K562 (cell line): Measurements from ENCODE around the gene DUSP9. TPM values are rescaled to one million over a fixed set of nuclear protein-coding genes. Genes with fewer than 3 reads are reported as not detected.

ENCODE experiments used
- HDGF ChIP-seq: fragments of 450-650 bp; IDR thresholded peaks from 2 replicates; pipeline ENCODE4 v1.6.1; 2016
- MTA2 ChIP-seq: fragments of 450-650 bp; IDR thresholded peaks from 2 replicates; pipeline ENCODE4 v1.6.1; 2016; ENCODE audit warnings: low read depth
- POLR2A ChIP-seq: fragments of 450-650 bp; conservative IDR thresholded peaks from 2 replicates; pipeline ENCODE4 v1.6.1; 2016
- POLR2AphosphoS5 ChIP-seq: IDR thresholded peaks from 2 replicates; pipeline ENCODE4 v1.6.1; 2011; ENCODE audit warnings: mild to moderate bottlenecking, low read depth, low read length, moderate library complexity; ENCODE audit not compliant: control insufficient read depth, insufficient read depth
- SAP30 ChIP-seq: fragments of 200-600 bp; sonication (generic); IDR thresholded peaks from 2 replicates; pipeline ENCODE4 v1.6.1; 2012; ENCODE audit warnings: borderline replicate concordance, low read depth, mild to moderate bottlenecking, moderate library complexity, low read length, control low read depth, inconsistent platforms; ENCODE audit not compliant: insufficient read depth, poor library complexity, severe bottlenecking
- SUPT5H ChIP-seq: fragments of 450-650 bp; IDR thresholded peaks from 2 replicates; pipeline ENCODE4 v1.6.1; 2016
- ZBTB8A ChIP-seq: fragments of 450-650 bp; IDR thresholded peaks from 2 replicates; pipeline ENCODE4 v1.6.1; 2018; ENCODE audit warnings: mild to moderate bottlenecking, moderate library complexity; ENCODE audit not compliant: partially characterized antibody
- polyA plus RNA-seq, 8 experiments: library from polyadenylated mRNA; depleted of rRNA in 4 of 8; stranded (reverse) in 5 of 8; unstranded in 3 of 8; fragments of >200 nt; fragmentation: Nextera tagmentation in 2 of 8; fragmentation: Illumina TruSeq in 1 of 8; extraction: Ambion mirVana in 2 of 8; extraction: Trizol in 1 of 8; gene quantifications; 2 replicates each; pipeline versions ENCODE4 v1.2.1 to v1.2.3, GENCODE V29; 2011 to 2014; ENCODE audit warnings: inconsistent platforms in 1 of 8, missing spikeins in 1 of 8
- total RNA-seq, 7 experiments: library from RNA; depleted of rRNA in 6 of 7; stranded (reverse); fragments of >200 nt in 6 of 7; fragmentation: Illumina TruSeq in 2 of 7; extraction: Trizol in 2 of 7; gene quantifications; 2 replicates each; pipeline versions ENCODE4 v1.2.1 to v1.2.3, GENCODE V29; 2011 to 2021; ENCODE audit warnings: low replicate concordance in 1 of 7
- TF ChIP-seq, protein P1 (sequence below): fragments of 450-650 bp; IDR thresholded peaks from 2 replicates; pipeline ENCODE4 v1.6.1; 2017; ENCODE audit warnings: antibody characterized with exemption, mild to moderate bottlenecking
- TF ChIP-seq, protein P2 (sequence below): sonication (generic); formaldehyde crosslinking; IDR thresholded peaks from 2 replicates; pipeline ENCODE4 v1.8.0; 2023; ENCODE audit warnings: mild to moderate bottlenecking, missing genetic modification reagents
- TF ChIP-seq, protein P3 (sequence below), 3 experiments: IDR thresholded peaks in 2 of 3; conservative IDR thresholded peaks in 1 of 3; 2 replicates each; pipeline ENCODE4 v1.5.1; 2011 to 2012; ENCODE audit warnings: low read length in 3 of 3, mild to moderate bottlenecking in 3 of 3, control low read depth in 2 of 3, improper control_type of control experiment in 1 of 3, inconsistent platforms in 1 of 3, low read depth in 1 of 3, mixed read lengths in 1 of 3, moderate library complexity in 1 of 3; ENCODE audit not compliant: insufficient read depth in 2 of 3
- TF ChIP-seq, protein P4 (sequence below): sonication (generic); formaldehyde crosslinking; IDR thresholded peaks from 2 replicates; pipeline ENCODE4 v1.8.1; 2022; ENCODE audit warnings: missing genetic modification reagents
- TF ChIP-seq, protein P5 (sequence below): sonication (generic); formaldehyde crosslinking; IDR thresholded peaks from 2 replicates; pipeline ENCODE4 v1.8.0; 2022; ENCODE audit warnings: mild to moderate bottlenecking, missing genetic modification reagents, borderline replicate concordance

Gene DUSP9
- total and polyA plus RNA-seq, 9 of the 15 experiments (the other 6 are each of a cell fraction or from before 2014, with no cell fraction given) = 0.11 to 14.1 (median 5.5) TPM

DNA sequence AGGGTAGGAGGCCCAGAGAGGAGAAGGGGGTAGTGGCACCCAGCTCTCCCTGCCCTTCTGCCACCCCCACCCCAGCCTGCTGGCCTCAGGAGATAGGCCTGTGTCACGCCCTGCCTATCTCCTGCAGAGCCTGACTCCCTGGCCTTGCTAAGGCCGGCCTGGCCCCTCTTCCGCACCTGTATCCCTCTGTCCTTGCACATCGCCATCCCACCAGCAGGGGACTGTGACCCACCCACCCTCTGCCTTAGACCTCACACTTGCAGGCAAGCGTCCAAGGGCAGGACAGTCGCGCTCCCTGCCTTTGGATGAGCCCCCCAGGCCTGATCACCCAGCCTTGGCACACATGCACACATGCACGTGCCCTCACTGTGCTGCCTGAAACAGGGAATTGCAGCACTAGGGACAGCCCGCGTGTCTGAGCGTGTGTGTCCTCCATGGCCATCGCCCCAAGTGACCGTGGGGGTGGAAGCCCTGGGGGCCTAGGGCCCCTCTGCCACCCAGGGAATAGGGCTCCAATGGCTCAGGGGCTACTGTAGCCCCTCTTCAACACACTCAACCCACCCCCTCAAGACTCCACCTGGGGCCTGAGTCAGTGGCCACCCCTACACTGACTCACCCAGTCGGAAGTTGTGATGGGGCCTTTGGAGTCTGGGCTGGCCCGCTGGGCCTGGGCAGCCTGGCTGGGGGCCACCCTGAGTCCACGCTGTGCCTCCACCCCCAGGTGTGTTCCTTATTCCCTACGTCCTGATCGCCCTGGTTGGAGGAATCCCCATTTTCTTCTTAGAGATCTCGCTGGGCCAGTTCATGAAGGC is 42.9 kb downstream of the DUSP9 start (continued):
- TF ChIP-seq, protein P1, sequence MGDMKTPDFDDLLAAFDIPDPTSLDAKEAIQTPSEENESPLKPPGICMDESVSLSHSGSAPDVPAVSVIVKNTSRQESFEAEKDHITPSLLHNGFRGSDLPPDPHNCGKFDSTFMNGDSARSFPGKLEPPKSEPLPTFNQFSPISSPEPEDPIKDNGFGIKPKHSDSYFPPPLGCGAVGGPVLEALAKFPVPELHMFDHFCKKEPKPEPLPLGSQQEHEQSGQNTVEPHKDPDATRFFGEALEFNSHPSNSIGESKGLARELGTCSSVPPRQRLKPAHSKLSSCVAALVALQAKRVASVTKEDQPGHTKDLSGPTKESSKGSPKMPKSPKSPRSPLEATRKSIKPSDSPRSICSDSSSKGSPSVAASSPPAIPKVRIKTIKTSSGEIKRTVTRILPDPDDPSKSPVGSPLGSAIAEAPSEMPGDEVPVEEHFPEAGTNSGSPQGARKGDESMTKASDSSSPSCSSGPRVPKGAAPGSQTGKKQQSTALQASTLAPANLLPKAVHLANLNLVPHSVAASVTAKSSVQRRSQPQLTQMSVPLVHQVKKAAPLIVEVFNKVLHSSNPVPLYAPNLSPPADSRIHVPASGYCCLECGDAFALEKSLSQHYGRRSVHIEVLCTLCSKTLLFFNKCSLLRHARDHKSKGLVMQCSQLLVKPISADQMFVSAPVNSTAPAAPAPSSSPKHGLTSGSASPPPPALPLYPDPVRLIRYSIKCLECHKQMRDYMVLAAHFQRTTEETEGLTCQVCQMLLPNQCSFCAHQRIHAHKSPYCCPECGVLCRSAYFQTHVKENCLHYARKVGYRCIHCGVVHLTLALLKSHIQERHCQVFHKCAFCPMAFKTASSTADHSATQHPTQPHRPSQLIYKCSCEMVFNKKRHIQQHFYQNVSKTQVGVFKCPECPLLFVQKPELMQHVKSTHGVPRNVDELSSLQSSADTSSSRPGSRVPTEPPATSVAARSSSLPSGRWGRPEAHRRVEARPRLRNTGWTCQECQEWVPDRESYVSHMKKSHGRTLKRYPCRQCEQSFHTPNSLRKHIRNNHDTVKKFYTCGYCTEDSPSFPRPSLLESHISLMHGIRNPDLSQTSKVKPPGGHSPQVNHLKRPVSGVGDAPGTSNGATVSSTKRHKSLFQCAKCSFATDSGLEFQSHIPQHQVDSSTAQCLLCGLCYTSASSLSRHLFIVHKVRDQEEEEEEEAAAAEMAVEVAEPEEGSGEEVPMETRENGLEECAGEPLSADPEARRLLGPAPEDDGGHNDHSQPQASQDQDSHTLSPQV = no peak
- 0 out of 2 replicates have a peak, but pooled peaks have one; percentile 60 for TF ChIP-seq HDGF
- TF ChIP-seq ZBTB8A = no peak
- 0 out of 2 replicates have a peak, but pooled peaks have one; percentile 38 for TF ChIP-seq SUPT5H
- TF ChIP-seq, protein P2, sequence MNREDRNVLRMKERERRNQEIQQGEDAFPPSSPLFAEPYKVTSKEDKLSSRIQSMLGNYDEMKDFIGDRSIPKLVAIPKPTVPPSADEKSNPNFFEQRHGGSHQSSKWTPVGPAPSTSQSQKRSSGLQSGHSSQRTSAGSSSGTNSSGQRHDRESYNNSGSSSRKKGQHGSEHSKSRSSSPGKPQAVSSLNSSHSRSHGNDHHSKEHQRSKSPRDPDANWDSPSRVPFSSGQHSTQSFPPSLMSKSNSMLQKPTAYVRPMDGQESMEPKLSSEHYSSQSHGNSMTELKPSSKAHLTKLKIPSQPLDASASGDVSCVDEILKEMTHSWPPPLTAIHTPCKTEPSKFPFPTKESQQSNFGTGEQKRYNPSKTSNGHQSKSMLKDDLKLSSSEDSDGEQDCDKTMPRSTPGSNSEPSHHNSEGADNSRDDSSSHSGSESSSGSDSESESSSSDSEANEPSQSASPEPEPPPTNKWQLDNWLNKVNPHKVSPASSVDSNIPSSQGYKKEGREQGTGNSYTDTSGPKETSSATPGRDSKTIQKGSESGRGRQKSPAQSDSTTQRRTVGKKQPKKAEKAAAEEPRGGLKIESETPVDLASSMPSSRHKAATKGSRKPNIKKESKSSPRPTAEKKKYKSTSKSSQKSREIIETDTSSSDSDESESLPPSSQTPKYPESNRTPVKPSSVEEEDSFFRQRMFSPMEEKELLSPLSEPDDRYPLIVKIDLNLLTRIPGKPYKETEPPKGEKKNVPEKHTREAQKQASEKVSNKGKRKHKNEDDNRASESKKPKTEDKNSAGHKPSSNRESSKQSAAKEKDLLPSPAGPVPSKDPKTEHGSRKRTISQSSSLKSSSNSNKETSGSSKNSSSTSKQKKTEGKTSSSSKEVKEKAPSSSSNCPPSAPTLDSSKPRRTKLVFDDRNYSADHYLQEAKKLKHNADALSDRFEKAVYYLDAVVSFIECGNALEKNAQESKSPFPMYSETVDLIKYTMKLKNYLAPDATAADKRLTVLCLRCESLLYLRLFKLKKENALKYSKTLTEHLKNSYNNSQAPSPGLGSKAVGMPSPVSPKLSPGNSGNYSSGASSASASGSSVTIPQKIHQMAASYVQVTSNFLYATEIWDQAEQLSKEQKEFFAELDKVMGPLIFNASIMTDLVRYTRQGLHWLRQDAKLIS (CRISPR knock-in tag) = peak; percentile 62; the same call in 1 of the 2 replicates
- peak; percentile 15; the same call in 1 of the 2 replicates for TF ChIP-seq POLR2AphosphoS5
- TF ChIP-seq POLR2A = peak; percentile 38; the same call in 1 of the 2 replicates
- TF ChIP-seq, protein P3, sequence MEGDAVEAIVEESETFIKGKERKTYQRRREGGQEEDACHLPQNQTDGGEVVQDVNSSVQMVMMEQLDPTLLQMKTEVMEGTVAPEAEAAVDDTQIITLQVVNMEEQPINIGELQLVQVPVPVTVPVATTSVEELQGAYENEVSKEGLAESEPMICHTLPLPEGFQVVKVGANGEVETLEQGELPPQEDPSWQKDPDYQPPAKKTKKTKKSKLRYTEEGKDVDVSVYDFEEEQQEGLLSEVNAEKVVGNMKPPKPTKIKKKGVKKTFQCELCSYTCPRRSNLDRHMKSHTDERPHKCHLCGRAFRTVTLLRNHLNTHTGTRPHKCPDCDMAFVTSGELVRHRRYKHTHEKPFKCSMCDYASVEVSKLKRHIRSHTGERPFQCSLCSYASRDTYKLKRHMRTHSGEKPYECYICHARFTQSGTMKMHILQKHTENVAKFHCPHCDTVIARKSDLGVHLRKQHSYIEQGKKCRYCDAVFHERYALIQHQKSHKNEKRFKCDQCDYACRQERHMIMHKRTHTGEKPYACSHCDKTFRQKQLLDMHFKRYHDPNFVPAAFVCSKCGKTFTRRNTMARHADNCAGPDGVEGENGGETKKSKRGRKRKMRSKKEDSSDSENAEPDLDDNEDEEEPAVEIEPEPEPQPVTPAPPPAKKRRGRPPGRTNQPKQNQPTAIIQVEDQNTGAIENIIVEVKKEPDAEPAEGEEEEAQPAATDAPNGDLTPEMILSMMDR (IDR thresholded peaks at IDR 0.05 in 2 of 3, conservative IDR thresholded peaks at IDR 0.05 in 1 of 3; ENCODE audit: insufficient read depth in 2 of 3, low read depth in 1 of 3, low read length in 3 of 3) = peak; percentile 34 to 52 (median 35); a peak in 5 of 6 replicates
- no peak for TF ChIP-seq MTA2
- TF ChIP-seq, protein P4, sequence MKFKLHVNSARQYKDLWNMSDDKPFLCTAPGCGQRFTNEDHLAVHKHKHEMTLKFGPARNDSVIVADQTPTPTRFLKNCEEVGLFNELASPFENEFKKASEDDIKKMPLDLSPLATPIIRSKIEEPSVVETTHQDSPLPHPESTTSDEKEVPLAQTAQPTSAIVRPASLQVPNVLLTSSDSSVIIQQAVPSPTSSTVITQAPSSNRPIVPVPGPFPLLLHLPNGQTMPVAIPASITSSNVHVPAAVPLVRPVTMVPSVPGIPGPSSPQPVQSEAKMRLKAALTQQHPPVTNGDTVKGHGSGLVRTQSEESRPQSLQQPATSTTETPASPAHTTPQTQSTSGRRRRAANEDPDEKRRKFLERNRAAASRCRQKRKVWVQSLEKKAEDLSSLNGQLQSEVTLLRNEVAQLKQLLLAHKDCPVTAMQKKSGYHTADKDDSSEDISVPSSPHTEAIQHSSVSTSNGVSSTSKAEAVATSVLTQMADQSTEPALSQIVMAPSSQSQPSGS (CRISPR knock-in tag) = no peak
- TF ChIP-seq, protein P5, sequence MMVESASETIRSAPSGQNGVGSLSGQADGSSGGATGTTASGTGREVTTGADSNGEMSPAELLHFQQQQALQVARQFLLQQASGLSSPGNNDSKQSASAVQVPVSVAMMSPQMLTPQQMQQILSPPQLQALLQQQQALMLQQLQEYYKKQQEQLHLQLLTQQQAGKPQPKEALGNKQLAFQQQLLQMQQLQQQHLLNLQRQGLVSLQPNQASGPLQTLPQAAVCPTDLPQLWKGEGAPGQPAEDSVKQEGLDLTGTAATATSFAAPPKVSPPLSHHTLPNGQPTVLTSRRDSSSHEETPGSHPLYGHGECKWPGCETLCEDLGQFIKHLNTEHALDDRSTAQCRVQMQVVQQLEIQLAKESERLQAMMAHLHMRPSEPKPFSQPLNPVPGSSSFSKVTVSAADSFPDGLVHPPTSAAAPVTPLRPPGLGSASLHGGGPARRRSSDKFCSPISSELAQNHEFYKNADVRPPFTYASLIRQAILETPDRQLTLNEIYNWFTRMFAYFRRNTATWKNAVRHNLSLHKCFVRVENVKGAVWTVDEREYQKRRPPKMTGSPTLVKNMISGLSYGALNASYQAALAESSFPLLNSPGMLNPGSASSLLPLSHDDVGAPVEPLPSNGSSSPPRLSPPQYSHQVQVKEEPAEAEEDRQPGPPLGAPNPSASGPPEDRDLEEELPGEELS (CRISPR knock-in tag) = no peak
- peak; percentile 35 for TF ChIP-seq SAP30
